HG03025 (cell line): Measurements from ENCODE around the gene CDH8.

Source experiments
- ATAC-seq: cut with Tn5 transposase; IDR thresholded peaks from one replicate; pipeline ENCODE4 v1.9.1; 2021; ENCODE audit warnings: mild to moderate bottlenecking, moderate library complexity; ENCODE audit not compliant: unreplicated experiment, low FRiP score

Gene CDH8

GRCh38 chr16:62036101-62036801 is at the start of gene CDH8:
Gene CDH8, minus strand, starts transcription at chr16:62036438. Its CDS starts 15,035 bp downstream, at chr16:62021403.
- no peak for ATAC-seq

- ATAC-seq, result no peak
These were observed 43.0 kb upstream of the CDH8 start for GRCh38 chr16:62079236-62079635.

- ATAC-seq, result no peak
These were observed 41.8 kb upstream of the CDH8 start for GRCh38 chr16:62077998-62078397.

- no peak for ATAC-seq
These were observed 40.6 kb upstream of the CDH8 start for GRCh38 chr16:62076886-62077285.

- ATAC-seq, result no peak
These were observed 32.5 kb upstream of the CDH8 start for GRCh38 chr16:62068747-62069146.

GRCh38 chr16:62067981-62068380 is 31.7 kb upstream of the CDH8 start:
- no peak for ATAC-seq

- ATAC-seq, result no peak
These were observed 30.9 kb upstream of the CDH8 start for GRCh38 chr16:62067182-62067581.

- no peak for ATAC-seq
These were observed 30.5 kb upstream of the CDH8 start for GRCh38 chr16:62066747-62067146.

GRCh38 chr16:62064173-62064572 is 27.9 kb upstream of the CDH8 start:
- ATAC-seq, result no peak

- ATAC-seq, result no peak
These were observed 23.9 kb upstream of the CDH8 start for GRCh38 chr16:62060089-62060488.

GRCh38 chr16:62059527-62059926 is 23.3 kb upstream of the CDH8 start:
- no peak for ATAC-seq

- no peak for ATAC-seq
These were observed 22.2 kb upstream of the CDH8 start for GRCh38 chr16:62058412-62058811.

- ATAC-seq, result no peak
These were observed 15.7 kb upstream of the CDH8 start for GRCh38 chr16:62051942-62052341.

GRCh38 chr16:62050793-62051192 is 14.6 kb upstream of the CDH8 start:
- no peak for ATAC-seq

GRCh38 chr16:62046801-62047200 is 10.6 kb upstream of the CDH8 start:
- ATAC-seq, result no peak

- ATAC-seq, result no peak
These were observed 5.2 kb upstream of the CDH8 start for GRCh38 chr16:62041401-62041800.

GRCh38 chr16:62038646-62039045 is 2.4 kb upstream of the CDH8 start:
- ATAC-seq, result no peak

- ATAC-seq, result no peak
These were observed 2.0 kb upstream of the CDH8 start for GRCh38 chr16:62038225-62038624.

- no peak for ATAC-seq
These were observed 531 bp upstream of the CDH8 start for GRCh38 chr16:62036802-62037135.

GRCh38 chr16:62035115-62036092 is 834 bp downstream of the CDH8 start:
- ATAC-seq, result no peak

- ATAC-seq, result no peak
These were observed 1.8 kb downstream of the CDH8 start for GRCh38 chr16:62034231-62035114.
